Measurements from ENCODE around the gene POLR2L.

Gene POLR2L

GRCh38 chr11:821512-822371 lies 20.6 kb downstream of the POLR2L start:
- TF ChIP-seq CTCF (IDR thresholded peaks at IDR 0.05; ENCODE audit: insufficient read depth, low read length, poor library complexity, severe bottlenecking) = no peak
- no peaks in the 10 kb centered on the region for H3K27me3 ChIP-seq (replicated peaks; ENCODE audit: control insufficient read depth, insufficient read depth, low read length)
- peaks cover 4% of the 10 kb centered on the region; the same call in 1 of the 2 replicates for H3K36me3 ChIP-seq (ENCODE audit: control insufficient read depth, insufficient read depth, low read length)
- H3K4me3 ChIP-seq (replicated peaks; ENCODE audit: low read depth, low read length) = no peak overlapping the region
- no peak for DNase-seq (ENCODE audit: extremely low read depth, insufficient read length)

- no peaks in the 10 kb centered on the region for H3K27me3 ChIP-seq (replicated peaks; ENCODE audit: control insufficient read depth, insufficient read depth, low read length)
- peak overlapping the region; percentile 82 for H3K4me3 ChIP-seq (replicated peaks; ENCODE audit: low read depth, low read length)
- peaks cover 5% of the 10 kb centered on the region; the same call in 1 of the 2 replicates for H3K36me3 ChIP-seq (ENCODE audit: control insufficient read depth, insufficient read depth, low read length)
- no peak for DNase-seq (ENCODE audit: extremely low read depth, insufficient read length)
- no peak for TF ChIP-seq CTCF (IDR thresholded peaks at IDR 0.05; ENCODE audit: insufficient read depth, low read length, poor library complexity, severe bottlenecking)
These were observed 21.4 kb downstream of the POLR2L start for GRCh38 chr11:820655-821511.

GRCh38 chr11:819943-820649 lies 22.2 kb downstream of the POLR2L start:
- TF ChIP-seq CTCF (IDR thresholded peaks at IDR 0.05; ENCODE audit: insufficient read depth, low read length, poor library complexity, severe bottlenecking) = no peak
- peak; percentile 87 for DNase-seq (ENCODE audit: extremely low read depth, insufficient read length)
- Histone ChIP-seq H3K27me3 (replicated peaks; ENCODE audit: control insufficient read depth, insufficient read depth, low read length) (no peaks in the 10 kb centered on the region), H3K36me3 (ENCODE audit: control insufficient read depth, insufficient read depth, low read length) (peaks cover 8% of the 10 kb centered on the region), H3K4me3 (replicated peaks; ENCODE audit: low read depth, low read length) (peak overlapping the region; percentile 82)

- TF ChIP-seq CTCF (IDR thresholded peaks at IDR 0.05; ENCODE audit: insufficient read depth, low read length, poor library complexity, severe bottlenecking) = no peak
These were observed 23.0 kb downstream of the POLR2L start for GRCh38 chr11:819129-819931.

More at GRCh38 chr11:819129-819931, 23.0 kb downstream of the POLR2L start:
- Histone ChIP-seq H3K36me3 (ENCODE audit: control insufficient read depth, insufficient read depth, low read length) (peaks cover 6% of the 10 kb centered on the region), H3K4me3 (replicated peaks; ENCODE audit: low read depth, low read length) (peak overlapping the region; percentile 82), H3K27me3 (replicated peaks; ENCODE audit: control insufficient read depth, insufficient read depth, low read length) (no peaks in the 10 kb centered on the region)
- DNase-seq (ENCODE audit: extremely low read depth, insufficient read length) = peak; percentile 90

Data from GM06990 (cell line).